GM19193 (cell line): Measurements from ENCODE around the gene ZNF286A.
"Not testable (repeated sequence)": the region's sequence is repeated elsewhere in the genome, so short reads cannot be mapped to it uniquely, and the experiment has no call there.

Experiments
- POLR2A ChIP-seq: IDR thresholded peaks from 4 replicates; pipeline ENCODE4 v1.6.1; 2011; ENCODE audit not compliant: insufficient read depth, insufficient read length; ENCODE audit errors: extremely low read depth

Gene ZNF286A

GRCh38 chr17:15731900-15732299, 32.3 kb downstream of the ZNF286A start, which contains the start of gene TBC1D26:
TBC1D26 (plus strand) TSS chr17:15732283; CDS start chr17:15735349, 3,066 bp downstream.
- not testable (repeated sequence) for TF ChIP-seq POLR2A

DNA sequence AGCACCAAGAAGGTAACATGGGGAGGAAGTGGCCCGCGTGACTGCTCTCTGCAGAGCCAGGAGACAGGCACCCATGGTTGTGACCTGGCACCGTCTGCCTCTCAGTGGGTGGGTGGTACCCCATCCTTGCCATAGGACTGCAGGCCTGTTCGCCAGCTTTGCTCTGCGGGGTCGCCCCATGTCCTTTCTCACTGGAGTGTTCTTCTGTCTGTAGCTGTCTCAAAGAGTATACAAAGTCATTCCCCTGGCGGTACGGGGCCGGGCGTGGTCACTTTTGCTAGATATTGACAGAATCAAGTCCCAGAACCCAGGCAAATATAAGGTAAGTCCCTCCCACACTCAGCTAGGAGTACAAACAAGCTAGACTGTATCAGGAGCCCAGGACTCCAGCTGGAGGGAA, 38.5 kb downstream of the ZNF286A start:
- TF ChIP-seq POLR2A, result no peak

DNA sequence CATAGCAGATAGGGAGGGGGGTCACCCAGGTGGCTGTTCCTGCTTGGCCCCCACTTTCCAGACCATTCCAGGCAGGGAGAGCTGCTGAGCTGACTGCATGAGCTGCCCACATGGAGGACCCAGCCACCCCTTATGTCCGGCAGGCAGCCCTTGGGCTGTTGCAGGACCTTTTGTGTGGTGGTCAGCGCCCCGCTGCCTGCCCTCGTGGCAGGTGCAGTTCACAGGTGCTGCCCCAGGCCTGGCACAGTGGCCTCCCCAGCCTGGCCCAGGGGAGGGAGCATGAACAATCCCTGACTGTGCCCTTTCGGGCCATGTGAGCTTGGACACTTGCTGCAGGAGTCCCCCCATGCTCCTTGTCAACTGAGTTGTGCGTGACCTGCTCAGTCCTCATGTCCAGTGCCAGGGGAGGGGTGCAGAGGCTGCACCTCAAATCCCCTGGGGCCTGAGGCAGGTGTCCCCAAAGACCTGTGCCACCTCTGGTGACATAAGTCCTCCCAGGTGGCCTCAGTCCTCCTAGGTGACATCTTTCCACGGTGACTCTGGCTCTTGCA, 41.1 kb downstream of the ZNF286A start:
- TF ChIP-seq POLR2A, result no peak

DNA sequence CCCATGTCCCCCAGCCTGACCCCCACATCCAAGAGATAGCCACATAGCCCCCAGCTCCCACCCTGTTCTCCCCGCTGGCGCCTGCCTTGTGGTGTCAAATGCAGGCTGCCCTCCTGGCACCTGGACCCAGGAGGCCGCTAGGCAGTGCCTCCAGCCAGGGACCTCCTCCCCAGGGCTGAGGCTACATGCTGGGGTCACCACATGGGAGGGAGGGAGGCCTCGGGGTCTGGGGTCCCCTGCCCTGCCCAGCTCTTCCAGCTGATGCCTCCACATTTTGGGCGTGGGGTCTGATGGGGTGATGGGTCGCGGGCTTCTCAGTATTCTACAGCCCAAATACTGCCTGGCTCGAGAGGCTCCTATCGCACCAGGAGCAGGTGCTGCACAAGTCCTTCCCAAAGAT, 42.1 kb downstream of the ZNF286A start:
- TF ChIP-seq POLR2A, result no peak

- TF ChIP-seq POLR2A, result no peak
Observed at GRCh38 chr17:15742051-15742795, 42.7 kb downstream of the ZNF286A start.

GRCh38 chr17:15742921-15743320, 43.4 kb downstream of the ZNF286A start:
- no peak for TF ChIP-seq POLR2A

GRCh38 chr17:15744074-15744676, 44.6 kb downstream of the ZNF286A start:
- no peak for TF ChIP-seq POLR2A

DNA sequence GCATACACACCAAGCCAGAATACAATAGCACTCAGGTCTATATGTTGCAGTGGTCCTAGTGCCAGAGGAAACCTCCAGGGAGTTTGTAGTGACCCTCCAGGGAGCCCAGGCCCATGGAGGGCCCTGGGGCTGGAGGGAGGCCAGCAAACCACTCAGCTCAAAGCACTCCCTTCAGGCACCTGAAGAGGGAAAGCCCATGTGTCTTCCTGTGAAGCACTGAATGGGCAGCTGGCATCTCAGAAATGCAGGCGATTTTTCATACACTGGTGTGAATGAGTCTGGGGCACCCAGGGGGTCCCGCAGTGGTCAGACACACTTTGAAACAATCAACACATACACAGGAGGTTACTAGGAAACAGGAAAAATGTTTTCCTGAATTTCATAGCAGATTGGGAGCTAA, 45.3 kb downstream of the ZNF286A start:
- TF ChIP-seq POLR2A, result no peak
